ENCODE data around the gene ATRIP.

ATRIP gene

GRCh38 chr3:48500656-48501055 is 54.1 kb downstream of the ATRIP start:
- H3K4me3 ChIP-seq (ENCODE audit: low read length) = no peak overlapping the region
- no peak for TF ChIP-seq CTCF (IDR thresholded peaks at IDR 0.05; ENCODE audit: low read length)
- no peak for TF ChIP-seq EZH2phosphoT487 (IDR thresholded peaks at IDR 0.05; ENCODE audit: low read length)
- H3K79me2 ChIP-seq (ENCODE audit: low read length) = no peaks in the 10 kb centered on the region
- no peak overlapping the region for H2AFZ ChIP-seq (ENCODE audit: low read length)
- H3K27ac ChIP-seq (ENCODE audit: low read length) = no peak overlapping the region
- no peaks in the 10 kb centered on the region for H4K20me1 ChIP-seq (ENCODE audit: insufficient read depth, low read length)
- no peak for DNase-seq
- no peaks in the 10 kb centered on the region for H3K9me2 ChIP-seq (replicated peaks; ENCODE audit: insufficient read depth, low read length)
- no peaks in the 10 kb centered on the region for H3F3A ChIP-seq (ENCODE audit: insufficient read depth, low read length)
- no peaks in the 10 kb centered on the region for H3K36me3 ChIP-seq (replicated peaks; ENCODE audit: insufficient read depth, low read length)
- no peak overlapping the region for H3K4me2 ChIP-seq (ENCODE audit: low read depth, low read length)
- no peaks in the 10 kb centered on the region for H3K9me3 ChIP-seq (replicated peaks; ENCODE audit: insufficient read depth, low read length)
- H3K9ac ChIP-seq (ENCODE audit: low read length) = no peak overlapping the region
- no peaks in the 10 kb centered on the region for H3K4me1 ChIP-seq (ENCODE audit: low read length)
- peaks cover 23% of the 10 kb centered on the region for H3K27me3 ChIP-seq (replicated peaks; ENCODE audit: insufficient read depth, low read length)

- peaks cover 23% of the 10 kb centered on the region for H3K27me3 ChIP-seq (replicated peaks; ENCODE audit: insufficient read depth, low read length)
- H3K9ac ChIP-seq (ENCODE audit: low read length) = no peak overlapping the region
Observed at GRCh38 chr3:48501196-48501595, 54.7 kb downstream of the ATRIP start.

GRCh38 chr3:48502121-48502520 is 55.6 kb downstream of the ATRIP start:
- H3K9me3 ChIP-seq (replicated peaks; ENCODE audit: insufficient read depth, low read length) = no peaks in the 10 kb centered on the region
- no peak for DNase-seq
- H3K9ac ChIP-seq (ENCODE audit: low read length) = no peak overlapping the region
- H3K36me3 ChIP-seq (replicated peaks; ENCODE audit: insufficient read depth, low read length) = no peaks in the 10 kb centered on the region
- H3K79me2 ChIP-seq (ENCODE audit: low read length) = no peaks in the 10 kb centered on the region
- no peak overlapping the region for H3K4me2 ChIP-seq (ENCODE audit: low read depth, low read length)
- H3K4me3 ChIP-seq (ENCODE audit: low read length) = no peak overlapping the region
- peaks cover 23% of the 10 kb centered on the region for H3K27me3 ChIP-seq (replicated peaks; ENCODE audit: insufficient read depth, low read length)
- no peak for TF ChIP-seq EZH2phosphoT487 (IDR thresholded peaks at IDR 0.05; ENCODE audit: low read length)
- TF ChIP-seq EZH2 (optimal IDR thresholded peaks at IDR 0.05; ENCODE audit: low read depth, low read length) = no peak
- no peak for TF ChIP-seq CTCF (IDR thresholded peaks at IDR 0.05; ENCODE audit: low read length)
- H3K9me2 ChIP-seq (replicated peaks; ENCODE audit: insufficient read depth, low read length) = no peaks in the 10 kb centered on the region
- no peak overlapping the region for H2AFZ ChIP-seq (ENCODE audit: low read length)
- H3F3A ChIP-seq (ENCODE audit: insufficient read depth, low read length) = no peaks in the 10 kb centered on the region
- no peaks in the 10 kb centered on the region for H4K20me1 ChIP-seq (ENCODE audit: insufficient read depth, low read length)
- no peaks in the 10 kb centered on the region for H3K4me1 ChIP-seq (ENCODE audit: low read length)
- no peak overlapping the region for H3K27ac ChIP-seq (ENCODE audit: low read length)

More at GRCh38 chr3:48501196-48501595, 54.7 kb downstream of the ATRIP start:
- no peaks in the 10 kb centered on the region for H3K36me3 ChIP-seq (replicated peaks; ENCODE audit: insufficient read depth, low read length)
- H3K9me3 ChIP-seq (replicated peaks; ENCODE audit: insufficient read depth, low read length) = no peaks in the 10 kb centered on the region
- no peaks in the 10 kb centered on the region for H3F3A ChIP-seq (ENCODE audit: insufficient read depth, low read length)
- no peaks in the 10 kb centered on the region for H3K79me2 ChIP-seq (ENCODE audit: low read length)
- TF ChIP-seq EZH2phosphoT487 (IDR thresholded peaks at IDR 0.05; ENCODE audit: low read length) = no peak
- no peak for TF ChIP-seq CTCF (IDR thresholded peaks at IDR 0.05; ENCODE audit: low read length)
- TF ChIP-seq EZH2 (optimal IDR thresholded peaks at IDR 0.05; ENCODE audit: low read depth, low read length) = no peak
- H3K4me3 ChIP-seq (ENCODE audit: low read length) = no peak overlapping the region
- H2AFZ ChIP-seq (ENCODE audit: low read length) = no peak overlapping the region
- no peaks in the 10 kb centered on the region for H3K4me1 ChIP-seq (ENCODE audit: low read length)
- no peak overlapping the region for H3K27ac ChIP-seq (ENCODE audit: low read length)
- no peaks in the 10 kb centered on the region for H3K9me2 ChIP-seq (replicated peaks; ENCODE audit: insufficient read depth, low read length)
- H4K20me1 ChIP-seq (ENCODE audit: insufficient read depth, low read length) = no peaks in the 10 kb centered on the region
- no peak overlapping the region for H3K4me2 ChIP-seq (ENCODE audit: low read depth, low read length)
- DNase-seq = no peak

Measured in MM.1S (cell line).